Activated T-helper 2 cell treated with anti-CD3 and anti-CD28 coated beads, Interferon-gamma antibody, Interleukin-2, Interleukin-4, amounts not matched to agents 10 μg/mL and 5 μg/mL and 100 μg/mL, durations not matched to agents 14 hours and 24 hours and 36 hours (primary cell): Measurements from ENCODE around the gene SLF2. TPM values are rescaled to one million over a fixed set of nuclear protein-coding genes. Genes with fewer than 3 reads are reported as not detected.
A peak's percentile ranks its signal among the peaks of the same experiment; 100 is the strongest.

Experiments used
- DNase-seq: peaks from one replicate; pipeline ENCODE4 v3.0.0; 2021; ENCODE audit warnings: low spot score
- H3K27ac Mint-ChIP-seq: one replicate; pipeline ENCODE4 v1.8.0; 2021; ENCODE audit warnings: mixed read lengths
- H3K27me3 Mint-ChIP-seq: one replicate; pipeline ENCODE4 v1.8.0; 2021; ENCODE audit warnings: low read depth, mixed read lengths
- H3K36me3 Mint-ChIP-seq: one replicate; pipeline ENCODE4 v1.8.0; 2021; ENCODE audit warnings: low read depth, mixed read lengths
- H3K4me1 Mint-ChIP-seq: one replicate; pipeline ENCODE4 v1.8.0; 2021; ENCODE audit warnings: low read depth, mixed read lengths
- H3K4me3 Mint-ChIP-seq: one replicate; pipeline ENCODE4 v1.8.0; 2021; ENCODE audit warnings: low read depth, mild to moderate bottlenecking, moderate library complexity, mixed read lengths
- H3K9me3 Mint-ChIP-seq: one replicate; pipeline ENCODE4 v1.8.0; 2021; ENCODE audit warnings: mixed read lengths
- intact Hi-C: fragments of 100-400 bp; cut with micrococcal nuclease; formaldehyde crosslinking; loops from one replicate; pipeline ENCODE4 v1.15.1; 2023
- total RNA-seq: library from RNA; stranded (reverse); gene quantifications from 2 replicates; pipeline ENCODE4 v1.2.3, GENCODE V29; 2022

Gene SLF2
- total RNA-seq, 1 donor from 2014 or later, result 34.0 TPM

- Mint-ChIP-seq H3K4me3 (no peak overlapping the region), H3K27me3 (peaks cover 2% of the 10 kb centered on the region), H3K9me3 (no peaks in the 10 kb centered on the region), H3K27ac (no peak overlapping the region), H3K36me3 (peaks cover 8% of the 10 kb centered on the region), H3K4me1 (peaks cover 2% of the 10 kb centered on the region)
- DNase-seq, result no peak
- intact Hi-C loops, result no loop called here
Observed at GRCh38 chr10:101005869-101006567, 93.3 kb downstream of the SLF2 start.

GRCh38 chr10:101006593-101007098 lies 93.9 kb downstream of the SLF2 start:
- Mint-ChIP-seq H3K27ac (no peak overlapping the region), H3K4me1 (no peaks in the 10 kb centered on the region), H3K36me3 (peaks cover 6% of the 10 kb centered on the region), H3K4me3 (no peak overlapping the region), H3K27me3 (no peaks in the 10 kb centered on the region), H3K9me3 (no peaks in the 10 kb centered on the region)
- intact Hi-C loops, result no loop called here
- DNase-seq, result no peak

GRCh38 chr10:101007099-101007711 lies 94.4 kb downstream of the SLF2 start:
- Mint-ChIP-seq H3K4me1 (no peaks in the 10 kb centered on the region), H3K27me3 (no peaks in the 10 kb centered on the region), H3K4me3 (no peak overlapping the region), H3K36me3 (peaks cover 6% of the 10 kb centered on the region), H3K27ac (no peak overlapping the region), H3K9me3 (no peaks in the 10 kb centered on the region)
- intact Hi-C loops, result no loop called here
- DNase-seq, result no peak

- H3K27me3 Mint-ChIP-seq, result peaks cover 1% of the 10 kb centered on the region
- peaks cover 5% of the 10 kb centered on the region for H3K4me1 Mint-ChIP-seq
- intact Hi-C loops, result no loop called here
- no peak overlapping the region for H3K27ac Mint-ChIP-seq
- H3K4me3 Mint-ChIP-seq, result no peak overlapping the region
- no peak for DNase-seq
- H3K9me3 Mint-ChIP-seq, result no peaks in the 10 kb centered on the region
- H3K36me3 Mint-ChIP-seq, result peaks cover 6% of the 10 kb centered on the region
Observed at GRCh38 chr10:101007915-101008822, 95.4 kb downstream of the SLF2 start.

GRCh38 chr10:101008823-101009423 lies 96.2 kb downstream of the SLF2 start:
- Mint-ChIP-seq H3K36me3 (peaks cover 6% of the 10 kb centered on the region), H3K4me3 (no peak overlapping the region), H3K27ac (no peak overlapping the region), H3K27me3 (peaks cover 3% of the 10 kb centered on the region), H3K9me3 (no peaks in the 10 kb centered on the region), H3K4me1 (peaks cover 9% of the 10 kb centered on the region)
- intact Hi-C loops, result no loop called here
- DNase-seq, result no peak

DNA sequence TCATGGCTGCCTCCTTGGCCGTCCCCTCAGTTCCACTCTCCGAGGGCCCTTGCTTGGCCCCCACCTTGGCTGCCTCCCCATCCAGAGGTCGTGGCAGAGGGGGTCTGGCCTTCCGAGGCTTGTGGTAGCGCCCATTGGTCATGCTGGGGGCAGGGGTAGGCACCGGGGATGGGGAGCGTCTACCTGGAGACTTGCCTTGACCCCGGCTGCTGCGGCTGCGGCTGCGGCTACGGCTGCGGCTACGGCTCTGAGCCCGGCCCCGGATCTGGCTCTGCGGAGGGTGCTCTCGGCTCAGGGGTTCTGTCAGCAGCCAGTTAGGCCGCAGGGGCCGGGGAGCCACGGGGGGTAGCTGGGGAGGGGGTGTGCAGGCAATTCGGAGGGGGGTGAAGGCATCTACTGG lies 97.6 kb downstream of the SLF2 start:
- intact Hi-C loops, result loop anchor here (5.0 kb wide), 1 partner anchor 43 kb away; the partner anchor contains the start of gene SEMA4G
- no peaks in the 10 kb centered on the region for H3K9me3 Mint-ChIP-seq
- peaks cover 3% of the 10 kb centered on the region for H3K36me3 Mint-ChIP-seq
- DNase-seq, result no peak
- no peak overlapping the region for H3K4me3 Mint-ChIP-seq
- peaks cover 3% of the 10 kb centered on the region for H3K27me3 Mint-ChIP-seq
- peaks cover 20% of the 10 kb centered on the region for H3K4me1 Mint-ChIP-seq
- no peak overlapping the region for H3K27ac Mint-ChIP-seq

- Mint-ChIP-seq H3K27me3 (peaks cover 11% of the 10 kb centered on the region), H3K4me3 (no peak overlapping the region), H3K36me3 (no peaks in the 10 kb centered on the region), H3K27ac (no peak overlapping the region), H3K9me3 (no peaks in the 10 kb centered on the region), H3K4me1 (peaks cover 23% of the 10 kb centered on the region)
- no peak for DNase-seq
- intact Hi-C loops, result loop anchor here (2.0 to 5.0 kb wide), 2 partner anchors 21 to 44 kb away; partner anchors contain the start of gene SEMA4G
Observed at GRCh38 chr10:101011517-101012423, 99.0 kb downstream of the SLF2 start.

- Mint-ChIP-seq H3K4me1 (peaks cover 23% of the 10 kb centered on the region), H3K36me3 (no peaks in the 10 kb centered on the region), H3K27me3 (peaks cover 20% of the 10 kb centered on the region), H3K4me3 (no peak overlapping the region), H3K9me3 (no peaks in the 10 kb centered on the region), H3K27ac (peak overlapping the region; percentile 6)
- intact Hi-C loops, result loop anchor here (1.0 to 5.0 kb wide), 3 partner anchors 13 to 45 kb away; partner anchors contain the start of genes LZTS2 and SEMA4G
- DNase-seq, result peak; percentile 68
Observed at GRCh38 chr10:101012525-101013364, 100.0 kb downstream of the SLF2 start.

DNA sequence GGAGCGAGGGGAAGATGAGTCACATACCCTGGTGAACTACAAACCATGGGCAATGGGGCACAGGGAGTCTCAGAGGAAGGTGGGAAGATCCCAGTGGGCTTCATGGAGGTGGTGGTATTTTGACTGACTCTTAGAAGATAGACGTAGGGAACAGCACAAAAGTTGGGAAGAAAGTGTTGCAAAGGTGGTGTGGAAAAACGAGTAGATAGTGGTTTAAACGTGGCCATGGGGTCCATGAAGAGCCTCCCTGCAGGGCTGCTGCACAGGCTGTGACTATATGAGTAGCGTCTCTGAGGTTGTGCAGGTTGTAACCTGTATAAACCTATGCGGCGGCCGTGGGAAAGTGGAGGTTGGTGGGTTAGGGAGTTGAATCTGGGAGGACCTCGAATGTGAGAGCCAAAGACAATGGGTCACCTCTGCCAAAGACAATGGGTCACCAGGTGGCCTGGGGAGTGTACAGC lies 100.6 kb downstream of the SLF2 start:
- peak overlapping the region; percentile 6 for H3K27ac Mint-ChIP-seq
- no peaks in the 10 kb centered on the region for H3K36me3 Mint-ChIP-seq
- no peak for DNase-seq
- intact Hi-C loops, result loop anchor here (1.0 to 5.0 kb wide), 3 partner anchors 14 to 46 kb away; partner anchors contain the start of genes LZTS2 and SEMA4G
- no peak overlapping the region for H3K4me3 Mint-ChIP-seq
- no peaks in the 10 kb centered on the region for H3K9me3 Mint-ChIP-seq
- peaks cover 23% of the 10 kb centered on the region for H3K4me1 Mint-ChIP-seq
- H3K27me3 Mint-ChIP-seq, result peaks cover 22% of the 10 kb centered on the region

- H3K9me3 Mint-ChIP-seq, result no peaks in the 10 kb centered on the region
- peaks cover 26% of the 10 kb centered on the region for H3K4me1 Mint-ChIP-seq
- no peaks in the 10 kb centered on the region for H3K36me3 Mint-ChIP-seq
- no peak overlapping the region for H3K4me3 Mint-ChIP-seq
- H3K27ac Mint-ChIP-seq, result peak overlapping the region; percentile 40
- intact Hi-C loops, result loop anchor here (5.0 kb wide), 1 partner anchor 47 kb away; the partner anchor contains the start of gene SEMA4G
- H3K27me3 Mint-ChIP-seq, result peaks cover 25% of the 10 kb centered on the region
- DNase-seq, result peak; percentile 58
Observed at GRCh38 chr10:101014230-101014884, 101.6 kb downstream of the SLF2 start.
